ENCODE measurements around the gene ZBTB20. TPM values are rescaled to one million over a fixed set of nuclear protein-coding genes. Genes with fewer than 3 reads are reported as not detected.

ZBTB20 gene
- total RNA-seq, 2 experiments from 2014 or later, result 11.0 to 11.4 TPM

GRCh38 chr3:114958930-114959329 lies 188.2 kb downstream of the ZBTB20 start:
- ChIA-PET CTCF (interaction anchor here (1.3 kb wide), 1 partner anchor 14 kb away, joined by 3 read pairs; no protein-coding TSS in a partner anchor), POLR2A (no interaction called here)
- Mint-ChIP-seq H3K27me3 (no peaks in the 10 kb centered on the region), H3K4me3 (no peak overlapping the region), H3K36me3 (ENCODE audit: low read depth) (peaks cover 4% of the 10 kb centered on the region), H3K27ac (no peak overlapping the region), H3K9me3 (peaks cover 9% of the 10 kb centered on the region), H3K4me1 (no peaks in the 10 kb centered on the region)
- DNase-seq, result no peak

- no peak for DNase-seq
- H3K4me3 Mint-ChIP-seq, result no peak overlapping the region
- H3K36me3 Mint-ChIP-seq (ENCODE audit: low read depth), result peaks cover 4% of the 10 kb centered on the region
- no peaks in the 10 kb centered on the region for H3K27me3 Mint-ChIP-seq
- peaks cover 17% of the 10 kb centered on the region for H3K9me3 Mint-ChIP-seq
- ChIA-PET POLR2A (no interaction called here), CTCF (no interaction called here)
- no peaks in the 10 kb centered on the region for H3K4me1 Mint-ChIP-seq
- H3K27ac Mint-ChIP-seq, result no peak overlapping the region
Observed at GRCh38 chr3:114953800-114954199, 193.3 kb downstream of the ZBTB20 start.

- ChIA-PET CTCF (no interaction called here), POLR2A (no interaction called here)
- DNase-seq, result no peak
- Mint-ChIP-seq H3K4me3 (no peak overlapping the region), H3K4me1 (no peaks in the 10 kb centered on the region), H3K36me3 (ENCODE audit: low read depth) (peaks cover 4% of the 10 kb centered on the region), H3K27ac (no peak overlapping the region), H3K9me3 (peaks cover 17% of the 10 kb centered on the region), H3K27me3 (no peaks in the 10 kb centered on the region)
Observed at GRCh38 chr3:114953215-114953799, 193.8 kb downstream of the ZBTB20 start.

GRCh38 chr3:114942773-114943172 lies 204.3 kb downstream of the ZBTB20 start:
- Mint-ChIP-seq H3K27me3 (no peaks in the 10 kb centered on the region), H3K4me3 (no peak overlapping the region), H3K36me3 (ENCODE audit: low read depth) (no peaks in the 10 kb centered on the region), H3K4me1 (no peaks in the 10 kb centered on the region), H3K9me3 (peaks cover 3% of the 10 kb centered on the region), H3K27ac (no peak overlapping the region)
- POLR2A ChIA-PET, result no interaction called here
- CTCF ChIA-PET, result no interaction called here
- DNase-seq, result no peak

GRCh38 chr3:114941626-114942309 lies 205.3 kb downstream of the ZBTB20 start:
- no peak for DNase-seq
- CTCF ChIA-PET, result no interaction called here
- Mint-ChIP-seq H3K27me3 (no peaks in the 10 kb centered on the region), H3K27ac (no peak overlapping the region), H3K36me3 (ENCODE audit: low read depth) (no peaks in the 10 kb centered on the region), H3K9me3 (peaks cover 3% of the 10 kb centered on the region), H3K4me3 (no peak overlapping the region), H3K4me1 (no peaks in the 10 kb centered on the region)
- POLR2A ChIA-PET, result no interaction called here

- H3K27me3 Mint-ChIP-seq, result no peaks in the 10 kb centered on the region
- H3K27ac Mint-ChIP-seq, result no peak overlapping the region
- no peaks in the 10 kb centered on the region for H3K4me1 Mint-ChIP-seq
- peaks cover 3% of the 10 kb centered on the region for H3K9me3 Mint-ChIP-seq
- no peaks in the 10 kb centered on the region for H3K36me3 Mint-ChIP-seq (ENCODE audit: low read depth)
- ChIA-PET CTCF (interaction anchor here (1.1 kb wide), 1 partner anchor 51 kb away, joined by 3 read pairs; no protein-coding TSS in a partner anchor), POLR2A (no interaction called here)
- DNase-seq, result no peak
- H3K4me3 Mint-ChIP-seq, result no peak overlapping the region
Observed at GRCh38 chr3:114939920-114940319, 207.2 kb downstream of the ZBTB20 start.

- H3K27me3 Mint-ChIP-seq, result no peaks in the 10 kb centered on the region
- ChIA-PET POLR2A (no interaction called here), CTCF (no interaction called here)
- no peak overlapping the region for H3K4me3 Mint-ChIP-seq
- H3K27ac Mint-ChIP-seq, result no peak overlapping the region
- H3K9me3 Mint-ChIP-seq, result peaks cover 1% of the 10 kb centered on the region
- peaks cover 1% of the 10 kb centered on the region for H3K36me3 Mint-ChIP-seq (ENCODE audit: low read depth)
- DNase-seq, result no peak
- H3K4me1 Mint-ChIP-seq, result no peaks in the 10 kb centered on the region
Observed at GRCh38 chr3:114933407-114933806, 213.7 kb downstream of the ZBTB20 start.

GRCh38 chr3:114929971-114930732 lies 216.9 kb downstream of the ZBTB20 start:
- ChIA-PET CTCF (no interaction called here), POLR2A (no interaction called here)
- H3K4me3 Mint-ChIP-seq, result no peak overlapping the region
- no peak for DNase-seq
- H3K36me3 Mint-ChIP-seq (ENCODE audit: low read depth), result peaks cover 1% of the 10 kb centered on the region
- no peak overlapping the region for H3K27ac Mint-ChIP-seq
- no peaks in the 10 kb centered on the region for H3K4me1 Mint-ChIP-seq
- peaks cover 6% of the 10 kb centered on the region for H3K9me3 Mint-ChIP-seq
- no peaks in the 10 kb centered on the region for H3K27me3 Mint-ChIP-seq

- ChIA-PET CTCF (no interaction called here), POLR2A (no interaction called here)
- Mint-ChIP-seq H3K36me3 (ENCODE audit: low read depth) (peaks cover 1% of the 10 kb centered on the region), H3K4me1 (no peaks in the 10 kb centered on the region), H3K9me3 (peaks cover 6% of the 10 kb centered on the region), H3K27me3 (no peaks in the 10 kb centered on the region), H3K27ac (no peak overlapping the region), H3K4me3 (no peak overlapping the region)
- no peak for DNase-seq
Observed at GRCh38 chr3:114928989-114929640, 218.0 kb downstream of the ZBTB20 start.

GRCh38 chr3:114904633-114905032 lies 242.5 kb downstream of the ZBTB20 start:
- ChIA-PET CTCF (no interaction called here), POLR2A (no interaction called here)
- no peak overlapping the region for H3K27ac Mint-ChIP-seq
- DNase-seq, result no peak
- no peaks in the 10 kb centered on the region for H3K27me3 Mint-ChIP-seq
- peaks cover 3% of the 10 kb centered on the region for H3K9me3 Mint-ChIP-seq
- peaks cover 3% of the 10 kb centered on the region for H3K4me1 Mint-ChIP-seq
- no peaks in the 10 kb centered on the region for H3K36me3 Mint-ChIP-seq (ENCODE audit: low read depth)
- H3K4me3 Mint-ChIP-seq, result no peak overlapping the region

- Mint-ChIP-seq H3K4me3 (no peak overlapping the region), H3K27ac (no peak overlapping the region)
- POLR2A ChIA-PET, result no interaction called here
Observed at GRCh38 chr3:114903213-114903612, 243.9 kb downstream of the ZBTB20 start.

GRCh38 chr3:114902691-114903101 lies 244.4 kb downstream of the ZBTB20 start:
- POLR2A ChIA-PET, result no interaction called here
- Mint-ChIP-seq H3K4me1 (peaks cover 3% of the 10 kb centered on the region), H3K27me3 (no peaks in the 10 kb centered on the region), H3K36me3 (ENCODE audit: low read depth) (no peaks in the 10 kb centered on the region), H3K27ac (no peak overlapping the region), H3K9me3 (no peaks in the 10 kb centered on the region), H3K4me3 (no peak overlapping the region)
- no peak for DNase-seq
- CTCF ChIA-PET, result no interaction called here

More at GRCh38 chr3:114903213-114903612, 243.9 kb downstream of the ZBTB20 start:
- Mint-ChIP-seq H3K36me3 (ENCODE audit: low read depth) (no peaks in the 10 kb centered on the region), H3K4me1 (peaks cover 3% of the 10 kb centered on the region), H3K9me3 (no peaks in the 10 kb centered on the region), H3K27me3 (no peaks in the 10 kb centered on the region)
- CTCF ChIA-PET, result no interaction called here
- no peak for DNase-seq

GRCh38 chr3:114900908-114901307 lies 246.2 kb downstream of the ZBTB20 start:
- no peak overlapping the region for H3K4me3 Mint-ChIP-seq
- ChIA-PET CTCF (no interaction called here), POLR2A (no interaction called here)
- no peak for DNase-seq
- H3K27me3 Mint-ChIP-seq, result no peaks in the 10 kb centered on the region
- H3K9me3 Mint-ChIP-seq, result peaks cover 2% of the 10 kb centered on the region
- H3K36me3 Mint-ChIP-seq (ENCODE audit: low read depth), result no peaks in the 10 kb centered on the region
- no peak overlapping the region for H3K27ac Mint-ChIP-seq
- peaks cover 3% of the 10 kb centered on the region for H3K4me1 Mint-ChIP-seq
